Endothelial cell of umbilical vein (primary cell): Measurements from ENCODE around the gene GPR17. TPM values are rescaled to one million over a fixed set of nuclear protein-coding genes. Genes with fewer than 3 reads are reported as not detected.

Source experiments
- BruUV-seq: library from RNA; stranded (reverse); fragments of 400-500 nt; replicated peaks from 2 replicates; lab custom pipeline; 2021; lab: Mats Ljungman, UMichigan
- CTCF ChIA-PET: fragments of 300-600, 350-600 bp; sonication (Branson Sonifier 250); formaldehyde crosslinking; loops from one replicate; lab custom pipeline; 2021; ENCODE audit warnings: antibody characterized with exemption, inconsistent platforms; lab: Charles Lee
- POLR2A ChIA-PET: fragments of 300-600, 350-600 bp; sonication (Branson Sonifier 250); formaldehyde crosslinking; loops from one replicate; lab custom pipeline; 2021; ENCODE audit warnings: antibody characterized with exemption, inconsistent platforms; lab: Charles Lee
- DNase-seq: peaks from one replicate; pipeline ENCODE4 v3.0.0-alpha.2; 2011; ENCODE audit warnings: low read depth, low spot score
- FAIRE-seq: peaks from 2 replicates; lab custom pipeline; 2011; peaks lifted over from hg19 to GRCh38; lab: Jason Lieb, UNC
- H2AFZ ChIP-seq: 2 replicates; pipeline ENCODE4 v1.6.0; 2012; ENCODE audit warnings: low read depth, low read length, control low read depth, inconsistent platforms
- H3K27ac ChIP-seq: 2 replicates; pipeline ENCODE4 v1.5.1; 2011; ENCODE audit warnings: low read depth, mild to moderate bottlenecking, control low read depth, low read length, moderate library complexity; ENCODE audit not compliant: insufficient read depth
- H3K27me3 ChIP-seq, 2 experiments: 2 replicates each; pipeline versions ENCODE4 v1.6.0 to v1.6.1; 2011; ENCODE audit warnings: low read length in 2 of 2, mixed read lengths in 1 of 2; ENCODE audit not compliant: control insufficient read depth in 2 of 2, insufficient read depth in 2 of 2
- H3K36me3 ChIP-seq, 2 experiments: 2 replicates in 1 of 2; 3 replicates in 1 of 2; pipeline ENCODE4 v1.5.1; 2011; ENCODE audit warnings: low read length in 2 of 2, mild to moderate bottlenecking in 1 of 2, moderate library complexity in 1 of 2; ENCODE audit not compliant: control insufficient read depth in 2 of 2, insufficient read depth in 2 of 2; ENCODE audit errors: extremely low read depth in 1 of 2
- H3K4me1 ChIP-seq: 3 replicates; pipeline ENCODE4 v1.5.1; 2011; ENCODE audit warnings: mild to moderate bottlenecking, low read length; ENCODE audit not compliant: control insufficient read depth, insufficient read depth; ENCODE audit errors: extremely low read depth
- H3K4me2 ChIP-seq: 2 replicates; pipeline ENCODE4 v1.6.1; 2011; ENCODE audit warnings: low read length, control low read depth, mixed read lengths; ENCODE audit not compliant: insufficient read depth
- H3K4me3 ChIP-seq, 3 experiments: fragments of 200-600 bp in 1 of 3; sonication (generic), shearing (Covaris generic) in 1 of 3; replicated peaks in 1 of 3; 2 replicates each; pipeline ENCODE4 v1.5.1; 2011 to 2016; ENCODE audit warnings: control low read depth in 3 of 3, low read length in 3 of 3, mild to moderate bottlenecking in 2 of 3, inconsistent platforms in 1 of 3, low read depth in 1 of 3, moderate library complexity in 1 of 3; ENCODE audit not compliant: insufficient read depth in 1 of 3
- H3K79me2 ChIP-seq: 2 replicates; pipeline ENCODE4 v1.6.0; 2012; ENCODE audit warnings: low read length, inconsistent platforms; ENCODE audit not compliant: control insufficient read depth, insufficient read depth
- H3K9ac ChIP-seq: replicated peaks from 2 replicates; pipeline ENCODE3; 2011; ENCODE audit warnings: low read length, control low read depth; ENCODE audit not compliant: insufficient read depth; ENCODE audit errors: extremely low read depth
- H3K9me1 ChIP-seq: replicated peaks from 3 replicates; pipeline ENCODE4 v1.6.0; 2011; ENCODE audit warnings: mild to moderate bottlenecking, low read length; ENCODE audit not compliant: control insufficient read depth, insufficient read depth; ENCODE audit errors: extremely low read depth
- H3K9me3 ChIP-seq: replicated peaks from 2 replicates; pipeline ENCODE4 v1.5.1; 2012; ENCODE audit warnings: low read length, inconsistent platforms; ENCODE audit not compliant: control insufficient read depth, insufficient read depth
- H4K20me1 ChIP-seq: replicated peaks from 2 replicates; pipeline ENCODE3; 2011; ENCODE audit warnings: mild to moderate bottlenecking, low read length; ENCODE audit not compliant: control insufficient read depth, insufficient read depth; ENCODE audit errors: extremely low read depth
- FOS ChIP-seq: IDR thresholded peaks from 2 replicates; pipeline ENCODE4 v1.6.1; 2011; ENCODE audit warnings: mild to moderate bottlenecking, low read length, moderate library complexity, borderline replicate concordance; ENCODE audit not compliant: insufficient read depth
- JUN ChIP-seq: IDR thresholded peaks from 2 replicates; pipeline ENCODE4 v1.6.1; 2011; ENCODE audit warnings: borderline replicate concordance, low read depth; ENCODE audit not compliant: insufficient read length, insufficient read depth
- MYC ChIP-seq: IDR thresholded peaks from one replicate; pipeline ENCODE4 v1.6.1; 2011; ENCODE audit warnings: mild to moderate bottlenecking, low read depth, low read length
- POLR2A ChIP-seq: IDR thresholded peaks from 2 replicates; pipeline ENCODE4 v1.6.1; 2012; ENCODE audit warnings: low read depth, mild to moderate bottlenecking, control low read depth, low read length
- POLR2AphosphoS5 ChIP-seq: IDR thresholded peaks from 2 replicates; pipeline ENCODE4 v1.6.1; 2012; ENCODE audit warnings: low read depth, mild to moderate bottlenecking, control low read depth, low read length, moderate library complexity; ENCODE audit not compliant: insufficient read depth
- dilution Hi-C: fragments of 300-500 bp; cut with MboI; formaldehyde crosslinking; loops from one replicate; pipeline ENCODE4 v1.15.0; 2019; ENCODE audit warnings: low sequenced_read_pairs; ENCODE audit not compliant: extremely low pct_ligation_motif_present
- intact Hi-C: fragments of 100-400 bp; cut with micrococcal nuclease; formaldehyde crosslinking; loops from one replicate; pipeline ENCODE4 v1.10.0; 2022
- polyA plus RNA-seq, 4 experiments: library from polyadenylated mRNA; depleted of rRNA in 3 of 4; stranded (reverse) in 3 of 4; unstranded in 1 of 4; fragments of >200 nt; gene quantifications; 2 replicates each; pipeline versions ENCODE4 v1.2.1 to v1.2.3, GENCODE V29; 2011 to 2012; ENCODE audit warnings: missing spikeins in 1 of 4
- total RNA-seq: library from RNA; stranded (reverse); gene quantifications from 2 replicates; pipeline ENCODE4 v1.2.3, GENCODE V29; 2021
- TF ChIP-seq, protein P1 (sequence below): IDR thresholded peaks from 2 replicates; pipeline ENCODE4 v1.6.1; 2011; ENCODE audit not compliant: insufficient read depth, insufficient read length

Gene GPR17
- total and polyA plus RNA-seq, 2 donors (not counting 3 experiments of a cell fraction or from before 2014, with no cell fraction given): 0.10 TPM; not detected in 1

DNA sequence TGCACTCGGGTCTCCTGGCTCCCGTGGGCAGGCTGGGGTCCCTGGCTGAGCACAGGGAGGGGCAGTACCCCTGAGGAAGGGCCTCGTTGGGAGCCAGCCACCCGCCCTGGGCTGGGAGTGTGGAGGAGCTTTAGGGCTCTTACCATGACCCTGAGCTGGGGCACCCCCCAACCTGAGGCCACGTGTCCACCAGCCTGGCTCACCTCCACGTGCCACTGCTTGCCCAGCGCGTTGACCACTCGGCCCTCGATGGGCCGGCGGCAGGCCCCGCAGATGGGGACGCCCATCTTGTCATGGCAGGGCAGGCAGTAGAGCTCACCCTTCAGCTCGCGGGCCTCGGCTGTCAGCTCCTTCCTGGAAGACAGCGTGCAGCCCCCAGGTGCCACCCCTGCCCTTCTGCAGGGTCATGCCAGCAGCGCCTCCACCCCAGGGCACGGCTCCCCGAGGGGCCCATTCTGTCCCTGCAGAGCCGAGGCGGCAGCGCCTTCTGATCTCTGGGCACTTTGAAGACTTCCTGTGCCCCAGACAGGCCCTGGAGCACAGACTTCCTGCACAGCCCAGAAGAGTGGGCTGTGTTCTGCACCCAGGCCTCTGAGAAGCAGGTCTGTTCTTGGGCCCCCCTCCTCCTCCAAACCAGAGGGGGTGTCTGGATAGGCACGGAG, 4.0 kb upstream of the GPR17 start:
- Histone ChIP-seq H3K9me1 (no peaks in the 10 kb centered on the region), H3K27me3 (no peaks in the 10 kb centered on the region), H2AFZ (peak overlapping the region; percentile 56), H3K36me3 (no peaks in the 10 kb centered on the region), H3K4me1 (peaks cover 44% of the 10 kb centered on the region), H3K9me3 (no peaks in the 10 kb centered on the region), H3K79me2 (no peaks in the 10 kb centered on the region), H3K27ac (no peak overlapping the region), H3K9ac (no peak overlapping the region), H3K4me2 (no peak overlapping the region), H3K4me3 (no peak overlapping the region), H4K20me1 (no peaks in the 10 kb centered on the region)
- intact Hi-C loops: no loop called here
- ChIA-PET CTCF (interaction anchor here (0.7 to 6.3 kb wide), 5 partner anchors 10 to 54 kb away, joined by 3 to 37 read pairs (median 4); partner anchors contain the start of gene LIMS2), POLR2A (no interaction called here)
- dilution Hi-C loops: no loop called here
- DNase-seq (no peak), FAIRE-seq (peak; percentile 69)
- TF ChIP-seq JUN: no peak
- TF ChIP-seq FOS: no peak
- TF ChIP-seq MYC: no peak
- TF ChIP-seq POLR2AphosphoS5: no peak
- TF ChIP-seq, protein P1, sequence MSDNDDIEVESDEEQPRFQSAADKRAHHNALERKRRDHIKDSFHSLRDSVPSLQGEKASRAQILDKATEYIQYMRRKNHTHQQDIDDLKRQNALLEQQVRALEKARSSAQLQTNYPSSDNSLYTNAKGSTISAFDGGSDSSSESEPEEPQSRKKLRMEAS: no peak
- no peak for TF ChIP-seq POLR2A
- no TSS peak for BruUV-seq
